GM19467 (cell line): ENCODE measurements around the gene TSTD2.

Source experiments
- ATAC-seq: cut with Tn5 transposase; IDR thresholded peaks from one replicate; pipeline ENCODE4 v1.9.1; 2021; ENCODE audit warnings: mild to moderate bottlenecking, moderate library complexity; ENCODE audit not compliant: unreplicated experiment

The TSTD2 gene

GRCh38 chr9:97565262-97565661 is 67.9 kb downstream of the TSTD2 start:
- no peak for ATAC-seq

GRCh38 chr9:97564291-97565175 is 68.6 kb downstream of the TSTD2 start:
- no peak for ATAC-seq

GRCh38 chr9:97563458-97564135 is 69.6 kb downstream of the TSTD2 start:
- ATAC-seq = no peak

GRCh38 chr9:97562542-97562941 is 70.6 kb downstream of the TSTD2 start:
- ATAC-seq = no peak

- ATAC-seq = no peak
Measured at GRCh38 chr9:97561501-97561900, 71.7 kb downstream of the TSTD2 start.

- no peak for ATAC-seq
Measured at GRCh38 chr9:97560851-97561250, 72.3 kb downstream of the TSTD2 start.

- no peak for ATAC-seq
Measured at GRCh38 chr9:97560154-97560553, 73.0 kb downstream of the TSTD2 start.

GRCh38 chr9:97559111-97559514 is 74.1 kb downstream of the TSTD2 start:
- peak; percentile 73 for ATAC-seq

- no peak for ATAC-seq
Measured at GRCh38 chr9:97558701-97559101, 74.5 kb downstream of the TSTD2 start.

GRCh38 chr9:97557606-97558095 is 75.5 kb downstream of the TSTD2 start:
- ATAC-seq = no peak

GRCh38 chr9:97556721-97557605 is 76.2 kb downstream of the TSTD2 start:
- no peak for ATAC-seq

GRCh38 chr9:97556036-97556720 is 77.0 kb downstream of the TSTD2 start:
- no peak for ATAC-seq

- no peak for ATAC-seq
Measured at GRCh38 chr9:97555164-97555563, 78.0 kb downstream of the TSTD2 start.

- no peak for ATAC-seq
Measured at GRCh38 chr9:97554566-97555075, 78.5 kb downstream of the TSTD2 start.

- ATAC-seq = no peak
Measured at GRCh38 chr9:97553841-97554240, 79.3 kb downstream of the TSTD2 start.

- no peak for ATAC-seq
Measured at GRCh38 chr9:97553141-97553540, 80.0 kb downstream of the TSTD2 start.

- no peak for ATAC-seq
Measured at GRCh38 chr9:97551308-97551707, 81.9 kb downstream of the TSTD2 start.

- ATAC-seq = no peak
Measured at GRCh38 chr9:97550386-97550785, 82.8 kb downstream of the TSTD2 start.
